ENCODE results near the gene PTGFRN. TPM values are rescaled to one million over a fixed set of nuclear protein-coding genes. Genes with fewer than 3 reads are reported as not detected.
"Not testable (repeated sequence)": the region's sequence is repeated elsewhere in the genome, so short reads cannot be mapped to it uniquely, and the experiment has no call there.

Gene PTGFRN
- 100 to 1,000 TPM in 4 of 8 experiments, 10 to 100 TPM in 4; 30.3 to 246 (median 88.4) TPM for total RNA-seq

GRCh38 chr1:116909512-116910378 is at the start of gene PTGFRN:
TSS of gene PTGFRN (plus strand) at chr1:116909916. CDS start at chr1:116910204, 288 bp downstream.
- Histone ChIP-seq H3K4me3 (peak within 1 kb of the TSS; percentile 58 to 83 (median 66)), H3K27ac (peak within 1 kb of the TSS; percentile 1 to 16), H3K4me1 (replicated peaks in 1 of 2) (peaks cover 27 to 41% of the 10 kb centered on the region in 2 donors)
- in situ Hi-C loops (cut with MboI; ENCODE audit: low pct_unique_long_range_greater_than_20kb in 2 of 9, low sequenced_read_pairs in 9 of 9, unreplicated experiment in 9 of 9), result loop anchor here in 2 of 9 experiments (25.0 kb wide), 2 partner anchors 97 to 172 kb away; no protein-coding TSS in a partner anchor
- ATAC-seq (replicated peaks in 6 of 8), result peak; percentile 71 to 89 (median 82)
- 6 to 13% (median 10%) methylated on average over 5 to 11 of the region's 86 CpGs; no CpG with 5 or more reads in 5 of the 10 experiments for WGBS, 10 experiments

- H3K27ac ChIP-seq; H3K4me3 ChIP-seq; in situ Hi-C loops (cut with MboI; ENCODE audit: low pct_unique_long_range_greater_than_20kb in 2 of 9, low sequenced_read_pairs in 9 of 9, unreplicated experiment in 9 of 9); ATAC-seq (replicated peaks in 6 of 8): not testable (repeated sequence)
- WGBS, 10 experiments, result 70 to 83% (median 71%) methylated on average over 1 to 2 of the region's 2 CpGs; no CpG with 5 or more reads in 6 of the 10 experiments
- H3K4me1 ChIP-seq (replicated peaks in 1 of 2), result peaks cover 10% of the 10 kb centered on the region in 2 donors
These were observed 49.5 kb upstream of the PTGFRN start for GRCh38 chr1:116860167-116860566.

GRCh38 chr1:116861137-116861536 is 48.6 kb upstream of the PTGFRN start:
- H3K4me1 ChIP-seq (replicated peaks in 1 of 2), result peaks cover under 1% of the 10 kb centered on the region in 2 donors
- in situ Hi-C loops (cut with MboI; ENCODE audit: low pct_unique_long_range_greater_than_20kb in 2 of 9, low sequenced_read_pairs in 9 of 9, unreplicated experiment in 9 of 9), result no loop called here
- H3K27ac ChIP-seq, result no peak overlapping the region
- H3K4me3 ChIP-seq, result no peak overlapping the region
- no peak for ATAC-seq (replicated peaks in 6 of 8)
- WGBS, 10 experiments, result 30 to 100% (median 57%) methylated on average over 1 to 3 of the region's 3 CpGs; no CpG with 5 or more reads in 1 of the 10 experiments

- H3K4me3 ChIP-seq; ATAC-seq (replicated peaks in 6 of 8); H3K4me1 ChIP-seq (replicated peaks in 1 of 2); in situ Hi-C loops (cut with MboI; ENCODE audit: low pct_unique_long_range_greater_than_20kb in 2 of 9, low sequenced_read_pairs in 9 of 9, unreplicated experiment in 9 of 9); H3K27ac ChIP-seq: not testable (repeated sequence)
- 0 to 94% (median 71%) methylated on average over 1 to 3 of the region's 3 CpGs; no CpG with 5 or more reads in 1 of the 10 experiments for WGBS, 10 experiments
These were observed 46.7 kb upstream of the PTGFRN start for GRCh38 chr1:116863031-116863430.

- in situ Hi-C loops (cut with MboI; ENCODE audit: low pct_unique_long_range_greater_than_20kb in 2 of 9, low sequenced_read_pairs in 9 of 9, unreplicated experiment in 9 of 9); H3K27ac ChIP-seq; ATAC-seq (replicated peaks in 6 of 8); H3K4me1 ChIP-seq (replicated peaks in 1 of 2); H3K4me3 ChIP-seq: not testable (repeated sequence)
- 17 to 83% (median 68%) methylated on average over 1 to 2 of the region's 2 CpGs; no CpG with 5 or more reads in 3 of the 10 experiments for WGBS, 10 experiments
These were observed 43.2 kb upstream of the PTGFRN start for GRCh38 chr1:116866478-116866877.

GRCh38 chr1:116868385-116868784 is 41.3 kb upstream of the PTGFRN start:
- Histone ChIP-seq H3K4me3 (no peak overlapping the region), H3K27ac (no peak overlapping the region), H3K4me1 (replicated peaks in 1 of 2) (no peaks in the 10 kb centered on the region)
- 0 to 71% (median 50%) methylated on average over 1 to 3 of the region's 3 CpGs; no CpG with 5 or more reads in 2 of the 10 experiments for WGBS, 10 experiments
- no peak for ATAC-seq (replicated peaks in 6 of 8)
- in situ Hi-C loops (cut with MboI; ENCODE audit: low pct_unique_long_range_greater_than_20kb in 2 of 9, low sequenced_read_pairs in 9 of 9, unreplicated experiment in 9 of 9), result no loop called here

DNA sequence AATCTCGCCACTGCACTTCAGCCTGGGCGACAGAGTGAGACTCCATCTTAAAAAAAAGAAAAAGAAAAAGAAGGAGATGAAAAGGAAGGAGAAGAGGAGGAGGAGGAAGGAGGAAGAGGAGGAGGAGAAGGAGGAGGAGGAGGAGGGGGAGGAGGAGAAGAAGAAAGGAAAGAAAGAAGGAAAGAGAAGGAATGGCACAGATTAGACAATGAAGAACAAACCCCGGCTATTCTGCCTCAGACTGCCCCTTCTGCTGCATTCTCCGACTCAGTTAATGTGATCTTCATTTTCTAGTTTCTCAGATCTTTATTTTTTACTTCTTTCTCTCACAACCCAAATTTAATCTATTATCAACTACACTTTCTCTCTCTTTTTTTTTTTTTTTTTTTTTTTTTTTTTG is 40.1 kb upstream of the PTGFRN start:
- 77 to 100% (median 96%) methylated on average over 1 to 4 of the region's 4 CpGs; no CpG with 5 or more reads in 2 of the 10 experiments for WGBS, 10 experiments
- no peak for ATAC-seq (replicated peaks in 6 of 8)
- Histone ChIP-seq H3K4me1 (replicated peaks in 1 of 2) (peaks cover 2 to 4% of the 10 kb centered on the region in 2 donors), H3K4me3 (no peak overlapping the region), H3K27ac (no peak overlapping the region)
- in situ Hi-C loops (cut with MboI; ENCODE audit: low pct_unique_long_range_greater_than_20kb in 2 of 9, low sequenced_read_pairs in 9 of 9, unreplicated experiment in 9 of 9), result no loop called here

DNA sequence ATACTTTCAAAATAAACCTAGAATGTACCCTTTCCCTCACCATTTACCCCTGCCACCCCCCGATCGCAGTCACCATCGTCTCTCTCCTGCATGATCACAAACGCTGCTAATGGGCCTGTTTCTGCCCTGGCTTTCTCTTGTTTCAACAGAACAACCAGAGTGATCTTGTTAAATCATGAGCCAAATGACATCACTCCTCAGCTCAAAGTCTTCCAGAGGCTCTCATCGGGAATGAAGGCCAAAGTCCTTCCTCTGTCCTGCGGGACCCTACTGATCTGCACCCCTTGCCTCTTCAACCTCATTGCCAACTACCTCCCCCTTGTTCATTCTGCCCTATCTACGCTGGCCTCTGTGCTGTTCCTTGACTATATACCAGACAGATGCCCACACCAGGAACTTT is 39.4 kb upstream of the PTGFRN start:
- no peak overlapping the region for H3K27ac ChIP-seq
- peaks cover 2 to 4% of the 10 kb centered on the region in 2 donors for H3K4me1 ChIP-seq (replicated peaks in 1 of 2)
- ATAC-seq (replicated peaks in 6 of 8), result peak in 2 of 8 experiments; percentile 44 to 62
- in situ Hi-C loops (cut with MboI; ENCODE audit: low pct_unique_long_range_greater_than_20kb in 2 of 9, low sequenced_read_pairs in 9 of 9, unreplicated experiment in 9 of 9), result no loop called here
- H3K4me3 ChIP-seq, result no peak overlapping the region
- WGBS, 10 experiments, result 45 to 100% (median 91%) methylated on average over 1 to 7 of the region's 7 CpGs; no CpG with 5 or more reads in 2 of the 10 experiments

- in situ Hi-C loops (cut with MboI; ENCODE audit: low pct_unique_long_range_greater_than_20kb in 2 of 9, low sequenced_read_pairs in 9 of 9, unreplicated experiment in 9 of 9), result no loop called here
- Histone ChIP-seq H3K4me1 (replicated peaks in 1 of 2) (peaks cover 2 to 4% of the 10 kb centered on the region in 2 donors), H3K4me3 (no peak overlapping the region), H3K27ac (no peak overlapping the region)
- 14 to 100% (median 84%) methylated on average over 1 to 4 of the region's 4 CpGs for WGBS, 10 experiments
- ATAC-seq (replicated peaks in 6 of 8), result no peak
These were observed 38.0 kb upstream of the PTGFRN start for GRCh38 chr1:116871779-116872146.

DNA sequence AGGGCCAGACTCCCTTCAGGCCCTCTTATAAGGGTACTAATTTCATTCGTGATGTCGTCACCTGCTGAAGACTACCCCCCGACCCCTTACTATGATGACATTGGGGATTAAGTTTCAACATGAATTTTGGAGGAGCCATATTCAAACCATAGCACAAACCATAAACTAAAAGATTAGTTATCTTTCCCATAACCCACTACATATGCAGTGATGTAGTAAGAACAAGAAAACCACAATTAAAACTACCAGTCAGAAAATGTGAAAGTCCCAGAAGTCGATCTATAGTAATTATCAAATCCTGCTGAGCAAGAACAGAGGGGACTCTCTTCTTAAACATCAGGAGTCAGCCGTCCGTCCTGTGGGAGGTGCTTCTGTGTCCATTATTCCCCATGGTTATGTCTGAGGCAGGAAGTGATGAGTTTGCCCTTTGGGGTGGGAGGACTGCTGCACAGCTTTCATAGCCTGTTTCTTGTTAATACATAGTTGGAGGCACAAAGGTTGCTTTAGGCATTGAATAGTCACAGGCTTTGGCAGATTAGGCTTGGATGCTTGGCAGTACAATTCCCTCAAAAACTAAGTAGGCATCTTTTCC is 35.9 kb upstream of the PTGFRN start:
- no peak overlapping the region for H3K27ac ChIP-seq
- peak in 3 of 8 experiments; percentile 20 to 66 (median 60) for ATAC-seq (replicated peaks in 6 of 8)
- 6 to 86% (median 63%) methylated on average over 1 to 6 of the region's 6 CpGs; no CpG with 5 or more reads in 2 of the 10 experiments for WGBS, 10 experiments
- peaks cover 16 to 22% of the 10 kb centered on the region in 2 donors for H3K4me1 ChIP-seq (replicated peaks in 1 of 2)
- no peak overlapping the region for H3K4me3 ChIP-seq
- in situ Hi-C loops (cut with MboI; ENCODE audit: low pct_unique_long_range_greater_than_20kb in 2 of 9, low sequenced_read_pairs in 9 of 9, unreplicated experiment in 9 of 9), result no loop called here

DNA sequence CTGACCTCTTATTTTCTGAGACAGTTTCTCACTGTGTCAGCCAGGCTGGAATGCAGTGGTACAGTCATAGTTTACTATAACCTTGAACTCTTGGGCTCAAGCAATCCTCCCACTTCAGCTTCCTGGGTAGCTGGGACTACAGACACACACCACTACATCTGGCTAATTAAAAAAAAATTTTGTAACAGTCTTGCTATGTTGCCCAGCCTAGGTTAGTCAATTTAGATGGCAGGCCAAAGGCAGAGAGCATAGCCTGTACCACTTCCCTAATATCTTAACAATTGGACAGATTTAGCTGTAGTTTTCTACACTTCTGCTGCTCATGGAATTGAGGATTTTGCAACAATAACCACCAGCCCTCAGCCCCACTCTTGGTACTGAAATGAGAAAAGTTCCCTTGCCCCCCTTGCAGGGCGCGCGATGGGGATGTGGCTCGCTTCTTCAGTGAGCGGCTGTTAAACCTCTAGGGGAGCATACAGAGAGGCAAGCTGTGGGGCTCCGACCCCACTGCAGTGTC is 34.9 kb upstream of the PTGFRN start:
- no peak overlapping the region for H3K4me3 ChIP-seq
- ATAC-seq (replicated peaks in 6 of 8), result no peak
- H3K27ac ChIP-seq, result no peak overlapping the region
- in situ Hi-C loops (cut with MboI; ENCODE audit: low pct_unique_long_range_greater_than_20kb in 2 of 9, low sequenced_read_pairs in 9 of 9, unreplicated experiment in 9 of 9), result no loop called here
- peaks cover 26 to 31% of the 10 kb centered on the region in 2 donors for H3K4me1 ChIP-seq (replicated peaks in 1 of 2)
- 100% methylated on average over 2 to 5 of the region's 6 CpGs; no CpG with 5 or more reads in 5 of the 10 experiments for WGBS, 10 experiments

DNA sequence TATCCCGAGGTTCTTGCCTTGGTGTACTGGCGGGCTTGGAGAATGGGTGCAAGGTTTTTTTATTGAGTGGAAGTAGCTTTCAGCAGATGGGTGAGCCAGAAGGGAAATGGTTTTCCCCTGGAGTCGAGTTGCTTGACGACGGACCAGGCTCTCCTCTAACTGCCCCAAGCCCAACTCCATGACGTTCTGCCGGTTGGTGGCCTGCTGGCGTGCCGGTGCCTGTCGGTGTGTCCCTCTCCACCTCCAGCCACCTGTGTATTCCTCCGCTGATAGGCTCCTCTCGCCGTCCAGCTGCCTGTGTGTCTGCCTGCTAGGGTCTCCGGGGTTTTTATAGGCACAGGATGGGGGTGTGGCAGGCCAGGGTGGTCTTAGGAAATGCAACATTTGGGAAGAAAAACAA is 34.3 kb upstream of the PTGFRN start:
- 80 to 100% (median 91%) methylated on average over 1 to 12 of the region's 14 CpGs for WGBS, 10 experiments
- in situ Hi-C loops (cut with MboI; ENCODE audit: low pct_unique_long_range_greater_than_20kb in 2 of 9, low sequenced_read_pairs in 9 of 9, unreplicated experiment in 9 of 9), result no loop called here
- Histone ChIP-seq H3K4me1 (replicated peaks in 1 of 2) (peaks cover 28 to 33% of the 10 kb centered on the region in 2 donors), H3K27ac (no peak overlapping the region), H3K4me3 (no peak overlapping the region)
- no peak for ATAC-seq (replicated peaks in 6 of 8)

GRCh38 chr1:116875946-116876345 is 33.8 kb upstream of the PTGFRN start:
- WGBS, 10 experiments, result 92 to 100% (median 100%) methylated on average over 1 to 6 of the region's 6 CpGs; no CpG with 5 or more reads in 3 of the 10 experiments
- H3K27ac ChIP-seq; in situ Hi-C loops (cut with MboI; ENCODE audit: low pct_unique_long_range_greater_than_20kb in 2 of 9, low sequenced_read_pairs in 9 of 9, unreplicated experiment in 9 of 9); H3K4me3 ChIP-seq; ATAC-seq (replicated peaks in 6 of 8): not testable (repeated sequence)
- H3K4me1 ChIP-seq (replicated peaks in 1 of 2), result peaks cover 28 to 36% of the 10 kb centered on the region in 2 donors

All from motor neuron (in vitro differentiated cells).